GM12892 (cell line): ENCODE data around the gene NTSR1.

Source experiments
- POLR2A ChIP-seq: IDR thresholded peaks from 2 replicates; pipeline ENCODE4 v1.6.1; 2011; ENCODE audit warnings: low read depth, low read length, control low read depth
- POLR2AphosphoS5 ChIP-seq: IDR thresholded peaks from 2 replicates; pipeline ENCODE4 v1.6.1; 2011; ENCODE audit warnings: low read depth, low read length, control low read depth

GRCh38 chr20:62733526-62733842 lies 24.8 kb downstream of the NTSR1 start:
- TF ChIP-seq POLR2A (no peak), POLR2AphosphoS5 (no peak)
